ENCODE measurements around the gene CXADR. TPM values are rescaled to one million over a fixed set of nuclear protein-coding genes. Genes with fewer than 3 reads are reported as not detected.

The CXADR gene
- total RNA-seq, 2 donors from 2014 or later = 0.28 TPM; not detected in 1

- Histone ChIP-seq H3K4me1 (ENCODE audit: control insufficient read depth in 1 of 2, low read depth in 2 of 2) (no peaks in the 10 kb centered on the region), H3K27me3 (replicated peaks; ENCODE audit: insufficient read depth) (no peaks in the 10 kb centered on the region), H3K9me3 (no peaks in the 10 kb centered on the region), H3K36me3 (no peaks in the 10 kb centered on the region), H3K4me3 (no peak overlapping the region), H3K27ac (no peak overlapping the region)
- DNase-seq (ENCODE audit: low spot score) (no peak), ATAC-seq (ENCODE audit: insufficient number of reproducible peaks, low FRiP score, low read depth) (no peak)
- TF ChIP-seq, protein P1, sequence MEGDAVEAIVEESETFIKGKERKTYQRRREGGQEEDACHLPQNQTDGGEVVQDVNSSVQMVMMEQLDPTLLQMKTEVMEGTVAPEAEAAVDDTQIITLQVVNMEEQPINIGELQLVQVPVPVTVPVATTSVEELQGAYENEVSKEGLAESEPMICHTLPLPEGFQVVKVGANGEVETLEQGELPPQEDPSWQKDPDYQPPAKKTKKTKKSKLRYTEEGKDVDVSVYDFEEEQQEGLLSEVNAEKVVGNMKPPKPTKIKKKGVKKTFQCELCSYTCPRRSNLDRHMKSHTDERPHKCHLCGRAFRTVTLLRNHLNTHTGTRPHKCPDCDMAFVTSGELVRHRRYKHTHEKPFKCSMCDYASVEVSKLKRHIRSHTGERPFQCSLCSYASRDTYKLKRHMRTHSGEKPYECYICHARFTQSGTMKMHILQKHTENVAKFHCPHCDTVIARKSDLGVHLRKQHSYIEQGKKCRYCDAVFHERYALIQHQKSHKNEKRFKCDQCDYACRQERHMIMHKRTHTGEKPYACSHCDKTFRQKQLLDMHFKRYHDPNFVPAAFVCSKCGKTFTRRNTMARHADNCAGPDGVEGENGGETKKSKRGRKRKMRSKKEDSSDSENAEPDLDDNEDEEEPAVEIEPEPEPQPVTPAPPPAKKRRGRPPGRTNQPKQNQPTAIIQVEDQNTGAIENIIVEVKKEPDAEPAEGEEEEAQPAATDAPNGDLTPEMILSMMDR (IDR thresholded peaks at IDR 0.05) = no peak
Observed at GRCh38 chr21:17526776-17527175, 13.9 kb downstream of the CXADR start.

GRCh38 chr21:17527240-17527639 is 14.4 kb downstream of the CXADR start:
- TF ChIP-seq, protein P1 (IDR thresholded peaks at IDR 0.05) = no peak
- Histone ChIP-seq H3K4me3 (no peak overlapping the region), H3K9me3 (no peaks in the 10 kb centered on the region), H3K4me1 (ENCODE audit: control insufficient read depth in 1 of 2, low read depth in 2 of 2) (no peaks in the 10 kb centered on the region), H3K36me3 (no peaks in the 10 kb centered on the region), H3K27me3 (replicated peaks; ENCODE audit: insufficient read depth) (no peaks in the 10 kb centered on the region), H3K27ac (no peak overlapping the region)
- ATAC-seq (ENCODE audit: insufficient number of reproducible peaks, low FRiP score, low read depth) = no peak
- DNase-seq (ENCODE audit: low spot score) = no peak

GRCh38 chr21:17527711-17528110 is 14.9 kb downstream of the CXADR start:
- H3K4me1 ChIP-seq (ENCODE audit: control insufficient read depth in 1 of 2, low read depth in 2 of 2) = no peaks in the 10 kb centered on the region
- TF ChIP-seq, protein P1 (IDR thresholded peaks at IDR 0.05) = no peak
- no peaks in the 10 kb centered on the region for H3K9me3 ChIP-seq
- DNase-seq (ENCODE audit: low spot score) = no peak
- no peak overlapping the region for H3K4me3 ChIP-seq
- ATAC-seq (ENCODE audit: insufficient number of reproducible peaks, low FRiP score, low read depth) = no peak
- no peak overlapping the region for H3K27ac ChIP-seq
- H3K36me3 ChIP-seq = no peaks in the 10 kb centered on the region
- H3K27me3 ChIP-seq (replicated peaks; ENCODE audit: insufficient read depth) = no peaks in the 10 kb centered on the region

- TF ChIP-seq, protein P1 (IDR thresholded peaks at IDR 0.05) = no peak
- H3K4me3 ChIP-seq = no peak overlapping the region
- H3K27ac ChIP-seq = no peak overlapping the region
- no peaks in the 10 kb centered on the region for H3K9me3 ChIP-seq
- no peak for DNase-seq (ENCODE audit: low spot score)
- no peaks in the 10 kb centered on the region for H3K36me3 ChIP-seq
- no peak for ATAC-seq (ENCODE audit: insufficient number of reproducible peaks, low FRiP score, low read depth)
- H3K27me3 ChIP-seq (replicated peaks; ENCODE audit: insufficient read depth) = no peaks in the 10 kb centered on the region
- no peaks in the 10 kb centered on the region for H3K4me1 ChIP-seq (ENCODE audit: control insufficient read depth in 1 of 2, low read depth in 2 of 2)
Observed at GRCh38 chr21:17529648-17530047, 16.8 kb downstream of the CXADR start.

GRCh38 chr21:17532292-17532691 is 19.4 kb downstream of the CXADR start:
- ATAC-seq (ENCODE audit: insufficient number of reproducible peaks, low FRiP score, low read depth) (no peak), DNase-seq (ENCODE audit: low spot score) (no peak)
- Histone ChIP-seq H3K9me3 (no peaks in the 10 kb centered on the region), H3K27me3 (replicated peaks; ENCODE audit: insufficient read depth) (no peaks in the 10 kb centered on the region), H3K27ac (no peak overlapping the region), H3K36me3 (no peaks in the 10 kb centered on the region), H3K4me1 (ENCODE audit: control insufficient read depth in 1 of 2, low read depth in 2 of 2) (no peaks in the 10 kb centered on the region), H3K4me3 (no peak overlapping the region)
- TF ChIP-seq, protein P1 (IDR thresholded peaks at IDR 0.05) = no peak

Data from thoracic aorta (tissue), 2 donors.